Heart left ventricle (tissue), 16 donors: ENCODE data around the gene TMEM252. TPM values are rescaled to one million over a fixed set of nuclear protein-coding genes. Genes with fewer than 3 reads are reported as not detected.

Experiments used
- ATAC-seq, 4 donors: fragments of 200-7000 bp; cut with Tn5 transposase; one replicate each; pipeline ENCODE4 v1.9.1; 2020 to 2022; ENCODE audit warnings: moderate library complexity in 4 of 4, mild to moderate bottlenecking in 3 of 4, moderate number of reproducible peaks in 1 of 4
- DNase-seq, 5 donors: peaks; one replicate each; pipeline ENCODE4 v3.0.0-alpha.2; 2020
- H3K27ac ChIP-seq, 12 donors: fragments of 200-600 bp; sonication (generic) in 4 of 12; one replicate each; pipeline versions ENCODE4 v1.5.0 to v1.8.0; 2016 to 2022; ENCODE audit warnings: mild to moderate bottlenecking in 2 of 12
- H3K27me3 ChIP-seq, 9 donors: fragments of 200-600 bp; sonication (generic) in 2 of 9; one replicate each; pipeline versions ENCODE4 v1.5.1 to v1.8.0; 2016 to 2022; ENCODE audit warnings: mild to moderate bottlenecking in 3 of 9
- H3K36me3 ChIP-seq, 9 donors: fragments of 200-600 bp; sonication (generic) in 2 of 9; one replicate each; pipeline versions ENCODE4 v1.5.0 to v1.8.0; 2018 to 2022; ENCODE audit warnings: mild to moderate bottlenecking in 2 of 9
- H3K4me1 ChIP-seq, 12 donors: fragments of 200-600 bp; sonication (generic) in 4 of 12; one replicate each; pipeline versions ENCODE4 v1.5.0 to v1.8.0; 2016 to 2022; ENCODE audit warnings: mild to moderate bottlenecking in 3 of 12
- H3K4me3 ChIP-seq, 12 donors: fragments of 200-600 bp; sonication (generic) in 4 of 12; one replicate each; pipeline versions ENCODE4 v1.5.0 to v1.8.0; 2017 to 2022; ENCODE audit warnings: mild to moderate bottlenecking in 9 of 12, moderate library complexity in 4 of 12
- H3K9me3 ChIP-seq, 12 donors: fragments of 200-600 bp; sonication (generic) in 4 of 12; one replicate each; pipeline versions ENCODE4 v1.5.0 to v1.8.0; 2016 to 2022; ENCODE audit warnings: mild to moderate bottlenecking in 1 of 12
- CTCF ChIP-seq, 12 donors: fragments of 200-600 bp; sonication (generic) in 4 of 12; IDR thresholded peaks; one replicate each; pipeline versions ENCODE4 v1.5.0 to v1.8.0; 2018 to 2022; ENCODE audit warnings: antibody characterized with exemption in 12 of 12, mild to moderate bottlenecking in 5 of 12
- POLR2A ChIP-seq, 2 donors: fragments of 450-650 bp; IDR thresholded peaks; one replicate each; pipeline ENCODE4 v1.6.1; 2017; ENCODE audit warnings: antibody characterized with exemption in 2 of 2, mild to moderate bottlenecking in 2 of 2, moderate library complexity in 2 of 2
- WGBS, 4 donors: extraction: QIAGEN DNeasy Blood & Tissue Kit in 2 of 4; methylation state at CpG; one replicate each; pipeline versions ENCODE4 v1.1.5 to v1.1.7; 2013 to 2018; 5-methylcytosine and 5-hydroxymethylcytosine counted together
- intact Hi-C, 10 donors: fragments of 100-400 bp; cut with DNase I; formaldehyde crosslinking; loops; one replicate each; pipeline versions ENCODE4 v1.11.1 to v1.14.2; 2022
- polyA plus RNA-seq, 2 donors: library from polyadenylated mRNA; stranded (reverse); fragments of 200-250 nt; gene quantifications; one replicate each; pipeline ENCODE4 v1.2.3, GENCODE V29; 2013
- total RNA-seq, 9 donors: library from RNA; depleted of rRNA in 2 of 9; stranded (reverse); fragments of >200 nt in 2 of 9; fragmentation: NEBNext Ultra II Directional in 3 of 9; extraction: Animal tissue kit (Norgen Biotek cat#: 25700) in 3 of 9; gene quantifications; one replicate each; pipeline versions ENCODE4 v1.1.0 to v1.2.4, GENCODE V29; 2016 to 2023
- donor health status: ischemic (EF 13 %, LVEDD 7.1; RV severe dilation, severe dysfunction).
- donor health status: healthy with polysubstance abuse.
- donor health status: DM: no; HTN: yes; CAD: no.
- donor health status: DM: no; HTN: no; CAD: no.
- donor health status: ischemic (EF 25% LVEDD 6.9; RV normal size, moderate dysfunction).
- donor health status: ischemic (EF 25% LVEDD 5.7; RV mildly dilated, moderate dysfunction).
- donor health status: healthy.
- donor health status: DM: yes; HTN: yes; CAD: no.
- donor health status: ischemic (EF 35%, LVEDD 5.7; RV mildly dilated, moderate dysfunction).
- donor health status: nonischemic (EF 11% LVEDD 7.7; RV severe dilation, severe dysfunction).
- donor health status: DM: yes; HTN: yes; CAD: no.
- donor health status: PGD.
- donor health status: ischemic (EF 29% LVEDD 5.4; RV normal size, mild dysfunction).
- donor health status: nonischemic (EF 23%, LVEDD 6.1; RV moderate dilation, normal function).

TMEM252 gene
- total and polyA plus RNA-seq, 11 donors = not detected

GRCh38 chr9:68581696-68582095 is 41.0 kb upstream of the TMEM252 start:
- peaks cover 0 to 4% (median 0%) of the 10 kb centered on the region in 12 donors for H3K4me1 ChIP-seq
- no peaks in the 10 kb centered on the region for H3K36me3 ChIP-seq
- DNase-seq (no peak), ATAC-seq (no peak)
- H3K27me3 ChIP-seq = no peaks in the 10 kb centered on the region
- intact Hi-C loops = loop anchor here (5.0 to 10.0 kb wide), 17 partner anchors 106 to 446 kb away; partner anchors contain the start of gene PIP5K1B (in 1 of the 10)
- H3K27ac ChIP-seq = no peak overlapping the region
- TF ChIP-seq POLR2A (IDR thresholded peaks at IDR 0.05) = no peak
- 87 to 97% (median 91%) methylated on average over 3 of the region's 3 CpGs for WGBS, 4 donors
- H3K4me3 ChIP-seq = no peak overlapping the region
- H3K9me3 ChIP-seq = no peaks in the 10 kb centered on the region

- WGBS, 4 donors = 76 to 82% (median 78%) methylated on average over 7 of the region's 7 CpGs
- Histone ChIP-seq H3K4me3 (no peak overlapping the region), H3K27ac (no peak overlapping the region), H3K9me3 (no peaks in the 10 kb centered on the region), H3K27me3 (no peaks in the 10 kb centered on the region), H3K4me1 (peaks cover 0 to 4% (median 0%) of the 10 kb centered on the region in 12 donors), H3K36me3 (no peaks in the 10 kb centered on the region)
- ATAC-seq (no peak), DNase-seq (no peak)
- intact Hi-C loops = no loop called here
- TF ChIP-seq POLR2A (IDR thresholded peaks at IDR 0.05) = no peak
- no peak for TF ChIP-seq CTCF (IDR thresholded peaks at IDR 0.05)
These were observed 37.3 kb upstream of the TMEM252 start for GRCh38 chr9:68577774-68578591.

GRCh38 chr9:68575817-68576216 is 35.1 kb upstream of the TMEM252 start:
- Histone ChIP-seq H3K4me1 (peaks cover 0 to 4% (median 0%) of the 10 kb centered on the region in 12 donors), H3K4me3 (no peak overlapping the region), H3K9me3 (no peaks in the 10 kb centered on the region), H3K27me3 (no peaks in the 10 kb centered on the region), H3K27ac (no peak overlapping the region), H3K36me3 (no peaks in the 10 kb centered on the region)
- TF ChIP-seq POLR2A (IDR thresholded peaks at IDR 0.05) (no peak), CTCF (IDR thresholded peaks at IDR 0.05) (no peak)
- ATAC-seq (no peak), DNase-seq (no peak)
- 73 to 75% (median 75%) methylated on average over 5 of the region's 5 CpGs for WGBS, 4 donors
- intact Hi-C loops = no loop called here

GRCh38 chr9:68574150-68574549 is 33.5 kb upstream of the TMEM252 start:
- intact Hi-C loops = loop anchor here in 2 of 10 donors (5.0 kb wide), 1 partner anchor 67 kb away; no protein-coding TSS in a partner anchor
- Histone ChIP-seq H3K27ac (no peak overlapping the region), H3K4me1 (peaks cover 0 to 4% (median 0%) of the 10 kb centered on the region in 12 donors), H3K9me3 (no peaks in the 10 kb centered on the region), H3K4me3 (no peak overlapping the region), H3K27me3 (no peaks in the 10 kb centered on the region), H3K36me3 (no peaks in the 10 kb centered on the region)
- no peak for ATAC-seq
- no peak for TF ChIP-seq POLR2A (IDR thresholded peaks at IDR 0.05)
- TF ChIP-seq CTCF (IDR thresholded peaks at IDR 0.05) = peak in 10 of 12 donors; percentile 15 to 56 (median 39)
- WGBS, 4 donors = 59 to 72% (median 66%) methylated on average over 3 of the region's 3 CpGs
- DNase-seq = no peak
